Cardiac muscle cell (in vitro differentiated cells and primary cell): ENCODE measurements around the gene JARID2. TPM values are rescaled to one million over a fixed set of nuclear protein-coding genes. Genes with fewer than 3 reads are reported as not detected.

Experiments
- DNase-seq, 2 donors: peaks; one replicate each; pipeline versions ENCODE4 v3.0.0 to v3.0.0-alpha.2; 2010 to 2017; ENCODE audit warnings: low read depth in 1 of 2, low spot score in 1 of 2
- H3K27ac ChIP-seq: fragments of 200-600 bp; sonication (generic); 2 replicates; pipeline ENCODE4 v1.5.1; 2016
- H3K27me3 ChIP-seq: fragments of 200-600 bp; sonication (generic); 2 replicates; pipeline ENCODE4 v1.6.0; 2016; ENCODE audit warnings: control low read depth
- H3K36me3 ChIP-seq: fragments of 200-600 bp; sonication (generic); 2 replicates; pipeline ENCODE4 v1.5.1; 2016; ENCODE audit warnings: control low read depth
- H3K4me1 ChIP-seq: fragments of 200-600 bp; sonication (generic); 2 replicates; pipeline ENCODE4 v1.8.1; 2017; ENCODE audit warnings: low read depth, mild to moderate bottlenecking, mixed run types
- H3K4me3 ChIP-seq: fragments of 200-600 bp; sonication (generic); 2 replicates; pipeline ENCODE4 v1.5.1; 2016; ENCODE audit warnings: mild to moderate bottlenecking
- H3K9me3 ChIP-seq: fragments of 200-600 bp; sonication (generic); 2 replicates; pipeline ENCODE4 v1.5.1; 2017; ENCODE audit warnings: low read depth, mild to moderate bottlenecking, control low read depth
- CTCF ChIP-seq: IDR thresholded peaks from 2 replicates; pipeline ENCODE4 v1.5.1; 2012; ENCODE audit warnings: low read depth, mild to moderate bottlenecking, low read length
- polyA plus RNA-seq: library from polyadenylated mRNA; unstranded; fragments of >200 nt; fragmentation: Nextera tagmentation; extraction: Ambion mirVana; gene quantifications from 2 replicates; pipeline ENCODE4 v1.2.1, GENCODE V29; 2016
- total RNA-seq: library from RNA; depleted of rRNA; stranded (reverse); fragments of >200 nt; gene quantifications from 2 replicates; pipeline ENCODE4 v1.2.3, GENCODE V29; 2016

Gene JARID2
- total and polyA plus RNA-seq, 2 experiments from 2014 or later, result 9.7 to 26.4 TPM

GRCh38 chr6:15336900-15337560, 91.2 kb downstream of the JARID2 start:
- H3K36me3 ChIP-seq, result no peaks in the 10 kb centered on the region
- no peaks in the 10 kb centered on the region for H3K9me3 ChIP-seq
- H3K4me3 ChIP-seq, result no peak overlapping the region
- TF ChIP-seq CTCF, result no peak
- no peaks in the 10 kb centered on the region for H3K27me3 ChIP-seq
- no peak for DNase-seq
- peaks cover 27% of the 10 kb centered on the region for H3K4me1 ChIP-seq
- H3K27ac ChIP-seq, result no peak overlapping the region

GRCh38 chr6:15337582-15337981, 91.7 kb downstream of the JARID2 start:
- H3K27me3 ChIP-seq, result no peaks in the 10 kb centered on the region
- peaks cover 22% of the 10 kb centered on the region for H3K4me1 ChIP-seq
- DNase-seq, result no peak
- no peaks in the 10 kb centered on the region for H3K36me3 ChIP-seq
- H3K4me3 ChIP-seq, result no peak overlapping the region
- no peak for TF ChIP-seq CTCF
- no peaks in the 10 kb centered on the region for H3K9me3 ChIP-seq
- H3K27ac ChIP-seq, result no peak overlapping the region

DNA sequence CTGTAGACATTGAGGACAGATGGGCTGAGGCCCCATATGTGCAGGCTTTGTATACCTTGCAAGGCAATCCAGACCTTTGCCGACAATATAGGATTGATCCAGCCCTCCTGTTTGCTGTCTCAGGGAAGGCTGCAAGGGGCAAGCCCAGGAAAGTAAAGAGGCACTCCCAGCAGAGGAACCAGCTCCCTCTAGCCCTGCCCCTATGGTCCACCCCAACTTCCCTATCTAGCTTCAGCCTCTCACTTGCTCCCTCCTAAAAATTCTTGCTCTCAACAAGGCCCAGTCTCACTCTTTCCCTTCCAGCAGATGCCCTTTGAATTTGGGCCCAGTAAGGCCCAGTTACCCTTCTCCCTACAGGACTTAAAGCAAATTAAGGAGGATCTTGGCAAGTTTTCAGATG, 92.6 kb downstream of the JARID2 start:
- Histone ChIP-seq H3K9me3 (no peaks in the 10 kb centered on the region), H3K27me3 (no peaks in the 10 kb centered on the region), H3K4me1 (peaks cover 26% of the 10 kb centered on the region), H3K4me3 (no peak overlapping the region), H3K36me3 (no peaks in the 10 kb centered on the region), H3K27ac (no peak overlapping the region)
- DNase-seq, result no peak
- TF ChIP-seq CTCF, result no peak

DNA sequence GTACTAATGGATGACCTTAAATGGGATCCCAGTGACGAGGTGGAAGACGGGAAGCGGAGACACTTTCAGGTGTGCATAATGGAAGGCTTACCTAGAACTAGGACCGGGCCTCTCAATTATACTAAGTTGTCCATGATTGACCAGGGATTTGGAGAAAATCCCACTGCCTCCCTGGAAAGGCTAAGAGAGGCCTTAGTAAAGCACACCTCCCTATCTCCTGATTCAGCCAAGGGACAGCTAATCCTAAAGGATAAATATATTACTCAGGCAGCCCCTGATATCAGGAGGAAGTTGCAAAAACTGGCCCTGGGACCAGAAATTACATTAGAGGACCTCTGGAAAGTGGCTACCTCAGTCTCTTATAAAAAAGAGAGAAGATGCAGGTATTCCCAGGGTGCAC, 93.2 kb downstream of the JARID2 start:
- TF ChIP-seq CTCF, result no peak
- Histone ChIP-seq H3K27ac (no peak overlapping the region), H3K27me3 (no peaks in the 10 kb centered on the region), H3K4me1 (peaks cover 32% of the 10 kb centered on the region), H3K4me3 (no peak overlapping the region), H3K36me3 (no peaks in the 10 kb centered on the region), H3K9me3 (no peaks in the 10 kb centered on the region)
- no peak for DNase-seq

DNA sequence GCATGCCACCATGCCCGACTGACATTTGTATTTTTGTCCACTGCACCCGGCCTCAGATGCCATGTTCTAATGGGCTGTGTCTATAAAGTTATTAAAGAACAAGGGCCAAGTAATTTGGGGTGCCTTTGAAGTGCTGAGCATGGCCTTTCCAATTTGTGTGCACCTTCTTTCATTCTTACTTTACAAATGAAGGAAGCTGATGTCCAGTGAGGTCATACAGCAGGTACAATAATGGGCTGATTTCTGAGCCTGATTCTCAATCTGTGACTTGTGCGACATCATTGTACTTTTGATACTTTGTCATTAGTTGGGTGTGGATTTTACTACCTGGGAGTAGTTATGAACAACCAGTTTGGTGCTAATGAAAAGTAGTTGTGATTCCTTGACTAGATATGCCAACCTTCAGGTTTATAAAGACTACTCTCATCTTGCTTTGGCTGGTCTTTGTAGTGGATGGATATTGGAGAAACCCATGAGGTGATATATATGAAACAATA, 94.3 kb downstream of the JARID2 start:
- H3K27ac ChIP-seq, result no peak overlapping the region
- no peaks in the 10 kb centered on the region for H3K27me3 ChIP-seq
- H3K9me3 ChIP-seq, result no peaks in the 10 kb centered on the region
- H3K4me3 ChIP-seq, result no peak overlapping the region
- H3K4me1 ChIP-seq, result peaks cover 43% of the 10 kb centered on the region
- TF ChIP-seq CTCF, result no peak
- no peaks in the 10 kb centered on the region for H3K36me3 ChIP-seq
- DNase-seq, result no peak
